ENCODE data around the gene OLFML2B.

OLFML2B gene

GRCh38 chr1:161948435-161948834 is 75.2 kb downstream of the OLFML2B start:
- no peak for DNase-seq (ENCODE audit: low read depth in 1 of 2, low spot score in 1 of 2)

GRCh38 chr1:161946071-161946987 is 77.3 kb downstream of the OLFML2B start:
- no peak for DNase-seq (ENCODE audit: low read depth in 1 of 2, low spot score in 1 of 2)

- DNase-seq (ENCODE audit: low read depth in 1 of 2, low spot score in 1 of 2), result no peak
Measured at GRCh38 chr1:161945306-161946060, 78.2 kb downstream of the OLFML2B start.

GRCh38 chr1:161944381-161944780 is 79.3 kb downstream of the OLFML2B start:
- DNase-seq (ENCODE audit: low read depth in 1 of 2, low spot score in 1 of 2), result no peak

- no peak for DNase-seq (ENCODE audit: low read depth in 1 of 2, low spot score in 1 of 2)
Measured at GRCh38 chr1:161943737-161944136, 79.9 kb downstream of the OLFML2B start.

GRCh38 chr1:161941726-161942436 is 81.8 kb downstream of the OLFML2B start:
- no peak for DNase-seq (ENCODE audit: low read depth in 1 of 2, low spot score in 1 of 2)

GRCh38 chr1:161940866-161941591 is 82.6 kb downstream of the OLFML2B start:
- DNase-seq (ENCODE audit: low read depth in 1 of 2, low spot score in 1 of 2), result no peak

GRCh38 chr1:161936786-161937185 is 86.9 kb downstream of the OLFML2B start:
- DNase-seq (ENCODE audit: low read depth in 1 of 2, low spot score in 1 of 2), result no peak

GRCh38 chr1:161935264-161935663 is 88.4 kb downstream of the OLFML2B start:
- DNase-seq (ENCODE audit: low read depth in 1 of 2, low spot score in 1 of 2), result no peak

GRCh38 chr1:161933592-161934588 is 89.8 kb downstream of the OLFML2B start:
- no peak for DNase-seq (ENCODE audit: low read depth in 1 of 2, low spot score in 1 of 2)
